Right renal cortex interstitium (tissue), 3 donors: ENCODE measurements around the gene MRPL50. TPM values are rescaled to one million over a fixed set of nuclear protein-coding genes. Genes with fewer than 3 reads are reported as not detected.

Source experiments
- DNase-seq, 3 donors: peaks; one replicate each; pipeline ENCODE4 v3.0.0-alpha.2; 2013; ENCODE audit warnings: low read depth in 3 of 3, low spot score in 2 of 3
- polyA plus RNA-seq, 3 donors: library from polyadenylated mRNA; unstranded; fragments of 120-200 nt; gene quantifications; one replicate each; pipeline ENCODE4 v1.2.1, GENCODE V29; 2013; ENCODE audit not compliant: insufficient read length in 3 of 3

The MRPL50 gene
- polyA plus RNA-seq, 3 donors = 27.3 to 31.5 (median 29.3) TPM

DNA sequence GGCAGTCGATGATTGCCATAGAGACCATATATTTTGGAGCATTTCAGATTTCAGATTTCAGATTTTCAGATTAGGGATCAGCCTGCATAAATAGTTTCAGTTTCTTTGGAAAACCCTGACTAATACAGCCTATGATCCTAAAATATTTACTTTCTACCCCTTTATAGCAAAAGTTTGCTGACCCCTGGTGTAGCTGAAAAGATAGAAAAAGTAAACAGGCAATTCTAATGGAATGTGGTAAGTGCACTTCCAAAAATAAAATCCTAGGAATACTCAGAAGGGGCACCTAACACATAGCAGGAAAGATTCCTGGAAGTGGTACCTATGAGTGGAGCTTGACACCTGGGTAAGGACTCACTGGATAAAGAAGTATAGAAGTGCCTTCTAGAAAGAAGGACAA lies 48.1 kb downstream of the MRPL50 start:
- DNase-seq = no peak

DNA sequence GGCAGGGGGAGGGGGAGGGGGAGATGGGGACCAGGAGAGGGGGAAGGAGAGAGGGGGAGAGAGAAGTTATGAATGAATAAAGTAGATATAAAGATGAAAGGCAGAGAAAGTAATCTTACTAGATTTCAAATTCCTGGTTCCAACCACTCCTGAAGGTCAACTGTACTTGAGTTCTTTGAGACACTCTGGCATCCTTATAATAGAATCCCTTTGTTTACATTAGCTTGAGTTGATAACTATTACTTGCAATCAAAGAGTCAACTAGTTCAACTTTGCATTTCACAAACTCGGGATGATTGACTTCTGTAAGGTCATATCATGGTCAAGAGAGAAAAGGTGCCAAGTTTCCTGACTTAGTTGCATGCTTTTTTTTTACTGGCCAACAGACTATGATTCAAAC lies 55.8 kb downstream of the MRPL50 start:
- no peak for DNase-seq

DNA sequence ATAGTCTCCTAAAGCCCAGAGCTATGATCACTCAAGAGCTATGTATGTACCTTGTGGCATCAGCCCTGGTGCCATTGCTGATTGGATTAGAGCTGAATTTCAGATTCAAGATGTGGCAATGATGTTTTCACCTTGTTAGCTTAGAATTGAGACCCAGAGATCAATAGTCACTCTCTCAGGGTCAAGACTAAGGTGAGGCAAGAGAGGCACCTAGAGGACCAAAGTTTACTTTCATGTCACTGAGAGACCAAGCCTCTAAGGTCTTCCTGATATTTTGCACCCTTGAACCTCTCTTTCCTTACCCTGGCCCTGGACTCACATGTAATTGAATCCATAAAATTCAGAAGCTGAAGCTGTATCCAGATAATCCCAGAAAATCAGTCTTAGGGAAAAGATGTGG lies 56.5 kb downstream of the MRPL50 start:
- no peak for DNase-seq

Other genes with a start within 250 kb of the MRPL50 start
- under 1 TPM; 0.21 to 0.44 (median 0.33) TPM for gene BAAT, start 13.6 kb downstream of the MRPL50 start, polyA plus RNA-seq
- 10 to 100 TPM; 44.2 to 51.2 (median 45.4) TPM for gene ZNF189, start 233 bp upstream of the MRPL50 start, polyA plus RNA-seq
- gene ALDOB, start 37.2 kb upstream of the MRPL50 start, polyA plus RNA-seq = 1,000 to 10,000 TPM in 1 of 3 donors, 100 to 1,000 TPM in 2; 735 to 1,012 (median 923) TPM
- gene RNF20, start 135.2 kb upstream of the MRPL50 start, polyA plus RNA-seq = 10 to 100 TPM; 67.3 to 73.5 (median 67.3) TPM
- under 1 TPM in 1 of 3 donors, not detected in 2; 0.10 TPM for gene PPP3R2, start 196.4 kb upstream of the MRPL50 start, polyA plus RNA-seq